B cell (primary cell): Measurements from ENCODE around the gene OVCH1. TPM values are rescaled to one million over a fixed set of nuclear protein-coding genes. Genes with fewer than 3 reads are reported as not detected.

Experiments
- ATAC-seq: fragments of 200-7000 bp; cut with Tn5 transposase; one replicate; pipeline ENCODE4 v1.10.0; 2021; ENCODE audit warnings: low read depth, mild to moderate bottlenecking, moderate number of reproducible peaks, moderate library complexity
- CTCF ChIA-PET: fragments of 350-600 bp; sonication (Branson Sonifier 250); formaldehyde crosslinking; loops from one replicate; lab custom pipeline; 2021; ENCODE audit warnings: antibody characterized with exemption, inconsistent platforms; lab: Charles Lee
- POLR2A ChIA-PET: fragments of 350-600 bp; sonication (Branson Sonifier 250); formaldehyde crosslinking; loops from one replicate; lab custom pipeline; 2021; ENCODE audit warnings: antibody characterized with exemption; lab: Charles Lee
- DNase-seq: peaks from one replicate; pipeline ENCODE4 v3.0.0; 2013
- H2AFZ ChIP-seq: 2 replicates; pipeline ENCODE4 v1.6.1; 2012; ENCODE audit warnings: mild to moderate bottlenecking, low read depth, low read length; ENCODE audit not compliant: insufficient read depth, poor library complexity, severe bottlenecking
- H3K27ac ChIP-seq, 2 donors: 1 replicate in 1 of 2; 2 replicates in 1 of 2; pipeline ENCODE4 v1.5.1; 2012 to 2013; ENCODE audit warnings: low read length in 2 of 2, mild to moderate bottlenecking in 2 of 2, moderate library complexity in 1 of 2
- H3K27me3 ChIP-seq, 4 experiments: fragments of 200-600 bp in 1 of 4; sonication (generic) in 1 of 4; replicated peaks in 1 of 4; 1 replicate in 2 of 4; 2 replicates in 2 of 4; pipeline versions ENCODE4 v1.6.1 to v1.7.0; 2013 to 2016; ENCODE audit warnings: low read length in 3 of 4, mild to moderate bottlenecking in 2 of 4, mixed read lengths in 1 of 4, moderate library complexity in 1 of 4; ENCODE audit not compliant: insufficient read depth in 4 of 4, control insufficient read depth in 3 of 4; ENCODE audit errors: control extremely low read depth in 1 of 4
- H3K36me3 ChIP-seq, 2 experiments: replicated peaks in 1 of 2; 1 replicate in 1 of 2; 2 replicates in 1 of 2; pipeline versions ENCODE4 v1.6.1 to v1.7.1; 2013; ENCODE audit warnings: low read length in 1 of 2; ENCODE audit not compliant: insufficient read depth in 2 of 2, control insufficient read depth in 1 of 2; ENCODE audit errors: control extremely low read depth in 1 of 2, extremely low read depth in 1 of 2
- H3K4me1 ChIP-seq, 2 donors: fragments of 200-600 bp in 1 of 2; sonication (generic) in 1 of 2; 1 replicate in 1 of 2; 2 replicates in 1 of 2; pipeline versions ENCODE4 v1.5.1 to v1.6.1; 2013 to 2017; ENCODE audit warnings: low read length in 2 of 2; ENCODE audit not compliant: control insufficient read depth in 2 of 2, insufficient read depth in 2 of 2
- H3K4me2 ChIP-seq: replicated peaks from 2 replicates; pipeline ENCODE3; 2012; ENCODE audit warnings: mild to moderate bottlenecking, low read depth, low read length; ENCODE audit not compliant: poor library complexity, severe bottlenecking
- H3K4me3 ChIP-seq, 5 experiments: fragments of 200-600 bp in 1 of 5; sonication (generic) in 1 of 5; 1 replicate in 3 of 5; 2 replicates in 2 of 5; pipeline versions ENCODE4 v1.5.1 to v1.7.0; 2011 to 2016; ENCODE audit warnings: low read length in 4 of 5, mild to moderate bottlenecking in 4 of 5, low read depth in 2 of 5, control low read depth in 1 of 5, moderate library complexity in 1 of 5; ENCODE audit not compliant: insufficient read depth in 1 of 5; ENCODE audit errors: control extremely low read depth in 1 of 5, extremely low read depth in 1 of 5
- H3K79me2 ChIP-seq: fragments of 200-600 bp; sonication (generic); one replicate; pipeline ENCODE4 v1.6.0; 2016; ENCODE audit warnings: low read length; ENCODE audit not compliant: control insufficient read depth, insufficient read depth
- H3K9ac ChIP-seq: fragments of 200-600 bp; sonication (generic); 2 replicates; pipeline ENCODE4 v1.6.1; 2017; ENCODE audit warnings: mild to moderate bottlenecking, low read length, moderate library complexity
- H3K9me3 ChIP-seq, 3 donors: one replicate each; pipeline versions ENCODE4 v1.6.1 to v1.7.1; 2013; ENCODE audit warnings: low read length in 2 of 3; ENCODE audit not compliant: control insufficient read depth in 2 of 3, insufficient read depth in 1 of 3; ENCODE audit errors: control extremely low read depth in 1 of 3
- H4K20me1 ChIP-seq: 2 replicates; pipeline ENCODE4 v1.6.0; 2012; ENCODE audit warnings: mild to moderate bottlenecking, low read length; ENCODE audit not compliant: insufficient read depth, control insufficient read depth, poor library complexity, severe bottlenecking
- H3K27ac Mint-ChIP-seq: one replicate; pipeline ENCODE4 v1.8.0; 2021; ENCODE audit warnings: mixed read lengths
- H3K27me3 Mint-ChIP-seq: one replicate; pipeline ENCODE4 v1.8.0; 2021; ENCODE audit warnings: mixed read lengths
- H3K4me1 Mint-ChIP-seq: one replicate; pipeline ENCODE4 v1.8.0; 2021; ENCODE audit warnings: mixed read lengths
- H3K4me3 Mint-ChIP-seq: one replicate; pipeline ENCODE4 v1.8.0; 2021; ENCODE audit warnings: mixed read lengths
- H3K9me3 Mint-ChIP-seq: one replicate; pipeline ENCODE4 v1.8.0; 2022; ENCODE audit warnings: mixed read lengths; ENCODE audit not compliant: insufficient read depth
- CTCF ChIP-seq: fragments of 200-600 bp; IDR thresholded peaks from one replicate; pipeline ENCODE4 v1.8.0; 2022; ENCODE audit warnings: antibody characterized with exemption, mild to moderate bottlenecking
- EZH2 ChIP-seq: IDR thresholded peaks from 2 replicates; pipeline ENCODE4 v1.6.1; 2012; ENCODE audit warnings: borderline replicate concordance, low read depth, mild to moderate bottlenecking, moderate library complexity, low read length; ENCODE audit not compliant: insufficient read depth, poor library complexity, severe bottlenecking
- WGBS: methylation state at CpG from one replicate; pipeline ENCODE4 v1.1.5; 2013; ENCODE audit warnings: missing lambda C conversion rate; ENCODE audit not compliant: insufficient coverage; 5-methylcytosine and 5-hydroxymethylcytosine counted together
- intact Hi-C: fragments of 100-400 bp; cut with micrococcal nuclease; formaldehyde crosslinking; loops from one replicate; pipeline ENCODE4 v1.10.0; 2022
- polyA plus RNA-seq: library from polyadenylated mRNA; depleted of rRNA; stranded (reverse); fragments of >200 nt; gene quantifications from 2 replicates; pipeline ENCODE4 v1.2.3, GENCODE V29; 2012
- total RNA-seq, 2 donors: library from RNA; stranded (reverse); fragments of 120-200 nt in 1 of 2; gene quantifications; 1 replicate in 1 of 2; 2 replicates in 1 of 2; pipeline versions ENCODE4 v1.2.3 to v1.2.4, GENCODE V29; 2013 to 2022

The OVCH1 gene
- total and polyA plus RNA-seq, 2 donors (not counting 1 experiment from before 2014, with no cell fraction given) = not detected

- ChIA-PET POLR2A (no interaction called here), CTCF (no interaction called here)
- Histone ChIP-seq H2AFZ (no peak overlapping the region), H3K4me2 (no peak overlapping the region), H3K9ac (no peak overlapping the region), H3K27me3 (no peaks in the 10 kb centered on the region), H3K36me3 (no peaks in the 10 kb centered on the region), H3K27ac (no peak overlapping the region), H3K9me3 (no peaks in the 10 kb centered on the region), H3K79me2 (no peaks in the 10 kb centered on the region), H3K4me3 (no peak overlapping the region), H3K4me1 (no peaks in the 10 kb centered on the region), H4K20me1 (no peaks in the 10 kb centered on the region)
- ATAC-seq = no peak
- intact Hi-C loops = no loop called here
- Mint-ChIP-seq H3K27ac (no peak overlapping the region), H3K4me3 (no peak overlapping the region), H3K4me1 (no peaks in the 10 kb centered on the region), H3K27me3 (peaks cover 34% of the 10 kb centered on the region), H3K9me3 (no peaks in the 10 kb centered on the region)
- TF ChIP-seq CTCF = no peak
- no peak for TF ChIP-seq EZH2
- DNase-seq = no peak
- 51% methylated on average over 4 of the region's 4 CpGs for WGBS
These were observed 82.4 kb downstream of the OVCH1 start for GRCh38 chr12:29415111-29415510.

- H3K9me3 ChIP-seq = no peaks in the 10 kb centered on the region
- Mint-ChIP-seq H3K27me3 (peaks cover 34% of the 10 kb centered on the region), H3K4me1 (no peaks in the 10 kb centered on the region), H3K27ac (no peak overlapping the region), H3K4me3 (no peak overlapping the region), H3K9me3 (no peaks in the 10 kb centered on the region)
- ATAC-seq (no peak), DNase-seq (no peak)
- H3K36me3 ChIP-seq = no peaks in the 10 kb centered on the region
- H3K4me2 ChIP-seq = no peak overlapping the region
- no peaks in the 10 kb centered on the region for H3K4me1 ChIP-seq
- no peak overlapping the region for H3K9ac ChIP-seq
- no peaks in the 10 kb centered on the region for H4K20me1 ChIP-seq
- no peak overlapping the region for H2AFZ ChIP-seq
- POLR2A ChIA-PET = no interaction called here
- no peaks in the 10 kb centered on the region for H3K79me2 ChIP-seq
- intact Hi-C loops = no loop called here
- CTCF ChIA-PET = no interaction called here
- TF ChIP-seq EZH2 (no peak), CTCF (no peak)
- no peaks in the 10 kb centered on the region for H3K27me3 ChIP-seq
- H3K27ac ChIP-seq = no peak overlapping the region
- no peak overlapping the region for H3K4me3 ChIP-seq
These were observed 83.1 kb downstream of the OVCH1 start for GRCh38 chr12:29414368-29414767.
